Nucleus accumbens (tissue), 56 donors: Measurements from ENCODE around the gene TPSD1.
"Not testable (repeated sequence)": the region's sequence is repeated elsewhere in the genome, so short reads cannot be mapped to it uniquely, and the experiment has no call there.

Source experiments
- DNase-seq, 56 donors: peaks; one replicate each; lab custom pipeline; 2025; lab: John Stamatoyannopoulos, UW

The TPSD1 gene

GRCh38 chr16:1260101-1260680 lies 4.3 kb downstream of the TPSD1 start:
- DNase-seq, result no peak

DNA sequence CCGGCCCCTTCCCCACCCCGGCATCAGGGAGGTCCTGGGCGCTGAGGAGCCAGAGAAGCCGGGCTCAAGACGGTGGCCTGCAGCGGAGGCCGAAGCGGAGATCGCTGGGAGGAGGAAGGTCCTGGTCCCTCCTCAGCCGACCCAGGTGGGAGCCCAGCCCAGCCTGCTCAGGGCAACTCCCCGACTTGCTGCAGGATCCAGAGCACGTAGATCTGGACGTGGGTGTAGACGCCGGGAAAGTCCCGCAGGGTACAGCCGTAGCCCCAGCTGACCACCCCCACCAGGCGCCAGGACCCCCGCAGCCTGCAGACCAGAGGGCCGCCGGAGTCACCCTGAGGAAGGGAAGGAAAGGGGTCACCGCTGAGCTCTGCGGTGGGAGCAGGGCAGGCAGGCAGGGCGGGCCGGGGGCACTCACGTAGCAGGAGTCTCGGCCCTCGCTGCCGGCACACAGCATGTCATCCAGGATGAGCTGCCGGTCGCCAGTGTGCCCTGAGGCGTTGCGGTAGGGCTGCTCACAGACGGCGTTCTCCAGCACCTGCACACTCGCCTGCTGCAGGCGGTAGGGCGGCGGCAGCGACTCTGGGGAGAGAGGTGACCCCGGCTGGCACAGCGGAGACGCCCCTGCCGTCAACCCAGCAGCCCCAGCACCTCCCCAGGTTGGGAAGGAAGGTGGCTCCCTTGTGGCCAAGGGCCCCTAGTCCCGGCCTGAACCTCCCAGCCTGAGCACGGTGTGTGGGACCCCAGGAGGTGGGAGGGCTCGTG lies 5.4 kb downstream of the TPSD1 start:
- DNase-seq, result no peak

DNA sequence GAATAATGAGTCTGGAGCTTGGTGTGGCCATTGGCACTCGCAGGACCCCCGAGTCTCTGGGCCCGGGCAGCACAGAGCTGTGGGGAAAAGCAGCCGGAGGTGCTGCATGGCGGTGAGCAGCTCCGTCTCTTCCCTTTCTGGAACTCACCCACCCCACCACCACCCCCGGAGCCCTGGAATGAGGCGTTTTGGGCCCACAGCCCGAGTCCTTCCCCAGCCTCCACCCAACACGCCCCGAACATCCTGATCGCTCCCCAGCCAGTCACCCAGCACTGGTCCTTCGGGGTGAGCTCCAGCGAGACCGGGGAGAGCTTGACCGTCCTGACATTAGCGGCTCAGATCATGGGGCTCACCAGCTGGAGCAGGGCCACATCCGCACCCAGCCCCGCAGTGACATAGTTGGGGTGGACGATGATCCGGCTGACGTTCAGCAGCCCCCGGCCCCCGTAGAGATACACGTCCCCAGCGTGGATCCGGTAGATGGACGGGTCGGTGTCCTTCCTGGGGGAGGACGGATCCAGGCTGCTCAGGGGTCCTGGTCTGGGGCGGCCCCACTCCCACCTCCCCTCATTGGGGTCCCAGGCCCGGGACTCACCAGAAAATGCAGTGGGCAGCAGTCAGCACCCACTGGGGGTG lies 6.5 kb downstream of the TPSD1 start:
- DNase-seq, result no peak

DNA sequence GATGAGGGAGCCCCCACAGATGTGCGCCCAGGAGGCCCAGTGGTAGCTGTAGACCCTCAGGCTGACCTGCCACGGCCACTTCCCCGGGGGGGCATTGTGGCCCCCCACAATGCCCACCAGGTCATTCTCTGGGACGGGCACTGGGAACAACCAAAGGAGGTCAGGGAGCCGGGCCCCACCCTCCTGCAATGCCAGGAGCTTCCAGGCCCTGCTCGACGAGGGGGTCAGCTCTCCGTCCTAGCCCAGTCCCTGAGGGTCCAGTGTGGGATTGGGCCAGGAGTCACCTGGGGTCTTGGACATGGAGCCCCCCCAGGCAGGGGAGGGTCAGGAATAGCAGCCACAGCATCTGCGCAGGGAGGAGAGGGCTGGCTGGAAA lies 7.0 kb downstream of the TPSD1 start:
- DNase-seq, result no peak

DNA sequence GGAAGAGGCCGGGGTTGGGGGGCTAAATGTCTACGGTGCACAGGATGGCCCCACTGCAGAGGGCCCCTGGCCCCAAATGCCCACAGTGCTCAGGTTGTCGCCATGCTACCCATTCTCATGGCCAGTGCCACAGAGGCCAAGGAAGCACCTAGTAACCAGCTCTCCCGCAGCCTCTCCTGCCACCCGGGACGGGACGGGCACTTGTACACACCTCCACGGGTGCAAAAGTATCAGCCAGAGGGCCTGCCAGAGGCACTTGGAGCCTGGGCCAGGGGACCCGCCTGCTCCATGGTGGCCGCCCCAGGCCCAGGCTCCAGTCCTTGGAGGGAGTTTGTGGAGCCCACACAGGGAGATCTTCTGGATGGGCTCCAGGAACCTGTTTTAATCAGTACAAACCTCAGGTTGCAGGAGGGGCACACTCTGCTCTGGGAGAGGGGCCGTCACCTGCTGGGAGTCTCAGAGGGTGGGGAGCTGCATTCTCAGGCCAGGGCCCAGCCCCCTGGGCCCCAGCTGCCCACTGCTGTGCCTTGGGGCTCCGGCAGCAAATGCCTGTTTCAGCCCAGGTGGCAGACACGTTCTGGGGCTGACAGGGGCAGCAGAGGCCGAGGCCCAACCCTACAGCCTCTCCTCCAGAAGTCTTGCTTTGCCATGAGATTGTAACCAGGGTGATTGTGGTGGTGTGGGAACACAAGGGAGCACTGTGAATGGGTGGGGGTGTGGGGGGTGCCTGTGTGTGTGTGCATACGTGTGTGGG lies 7.9 kb downstream of the TPSD1 start:
- DNase-seq, result no peak

DNA sequence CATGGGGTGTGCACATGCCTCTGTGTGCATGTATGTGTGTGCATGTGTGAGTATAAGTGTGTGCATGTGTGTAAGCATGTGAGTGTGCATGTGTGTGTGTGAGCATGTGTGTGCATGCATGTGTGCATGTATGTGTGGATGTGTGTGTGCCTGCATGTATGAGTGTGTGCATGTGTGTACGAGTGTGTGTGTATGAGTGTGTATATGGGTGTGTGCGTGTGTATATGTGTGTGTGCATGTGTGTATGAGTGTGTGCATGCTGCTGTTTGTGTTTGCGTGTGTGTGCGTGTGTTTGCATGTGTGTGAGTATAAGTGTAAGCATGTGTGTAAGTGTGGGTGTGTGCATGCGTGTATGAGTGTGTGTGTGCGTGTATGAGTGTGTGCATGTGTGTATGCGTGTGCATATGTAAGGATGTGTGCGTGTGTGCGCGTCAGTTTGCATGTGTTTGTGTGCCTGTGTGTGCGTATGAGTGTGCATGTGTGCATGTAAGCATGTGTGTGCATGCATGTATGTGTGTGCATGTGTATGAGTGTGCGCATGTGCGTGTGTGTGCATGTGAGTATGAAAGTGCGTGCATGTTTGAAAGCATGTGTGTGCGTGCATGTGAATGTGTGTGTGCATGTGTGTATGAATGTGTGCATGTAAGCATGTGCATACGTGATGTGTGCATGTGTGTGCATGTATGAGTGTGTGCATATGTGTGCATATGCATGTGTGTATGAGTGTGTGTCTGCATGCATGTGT lies 8.6 kb downstream of the TPSD1 start:
- DNase-seq, result no peak

DNA sequence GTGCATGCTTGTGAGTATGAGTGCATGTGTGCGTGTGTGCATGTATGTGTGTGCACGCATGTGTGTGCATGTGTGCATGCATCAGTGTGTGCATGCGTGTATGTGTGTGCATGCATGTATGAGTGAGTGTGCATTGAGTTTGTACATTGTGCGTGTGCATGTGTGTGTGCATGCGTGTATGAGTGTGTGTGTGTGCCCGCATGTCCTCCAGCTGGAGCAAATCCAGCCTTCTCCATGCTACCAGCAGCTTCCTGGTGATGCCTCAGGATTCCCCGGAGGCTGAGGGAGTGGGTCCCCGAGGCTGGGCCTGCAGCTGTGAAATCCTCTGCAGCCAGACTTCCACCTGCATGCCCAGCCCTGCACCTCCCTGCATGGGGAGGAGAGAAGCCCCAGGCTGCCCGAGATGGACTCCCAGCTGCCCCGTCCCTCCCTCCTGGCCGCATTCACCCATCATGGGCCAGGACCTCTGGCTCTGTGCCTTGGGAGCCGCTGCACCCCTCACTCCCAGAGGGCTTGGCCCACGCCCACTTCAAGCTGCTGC lies 9.3 kb downstream of the TPSD1 start:
- DNase-seq, result no peak

GRCh38 chr16:1265826-1266225 lies 10.0 kb downstream of the TPSD1 start:
- DNase-seq, result no peak

- DNase-seq, result not testable (repeated sequence)
Observed at GRCh38 chr16:1269418-1269817, 13.5 kb downstream of the TPSD1 start.

DNA sequence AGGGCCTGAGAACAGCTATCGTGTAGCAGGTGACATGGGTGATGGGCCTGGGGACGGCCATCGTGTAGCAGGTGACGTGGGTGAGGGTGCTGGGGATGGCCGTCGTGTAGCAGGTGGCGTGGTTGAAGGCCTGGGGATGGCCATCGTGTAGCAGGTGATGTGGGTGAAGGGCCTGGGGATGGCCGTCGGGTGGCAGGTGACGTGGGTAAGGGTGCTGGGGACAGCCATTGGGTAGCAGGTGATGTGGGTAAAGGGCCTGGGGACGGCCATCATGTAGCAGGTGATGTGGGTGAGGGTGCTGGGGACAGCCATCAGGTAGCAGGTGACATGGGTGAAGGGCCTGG lies 15.5 kb downstream of the TPSD1 start:
- DNase-seq, result no peak

GRCh38 chr16:1271724-1272413 lies 16.0 kb downstream of the TPSD1 start:
- DNase-seq, result peak in 18 of 56 donors; percentile 1 to 67 (median 24)

DNA sequence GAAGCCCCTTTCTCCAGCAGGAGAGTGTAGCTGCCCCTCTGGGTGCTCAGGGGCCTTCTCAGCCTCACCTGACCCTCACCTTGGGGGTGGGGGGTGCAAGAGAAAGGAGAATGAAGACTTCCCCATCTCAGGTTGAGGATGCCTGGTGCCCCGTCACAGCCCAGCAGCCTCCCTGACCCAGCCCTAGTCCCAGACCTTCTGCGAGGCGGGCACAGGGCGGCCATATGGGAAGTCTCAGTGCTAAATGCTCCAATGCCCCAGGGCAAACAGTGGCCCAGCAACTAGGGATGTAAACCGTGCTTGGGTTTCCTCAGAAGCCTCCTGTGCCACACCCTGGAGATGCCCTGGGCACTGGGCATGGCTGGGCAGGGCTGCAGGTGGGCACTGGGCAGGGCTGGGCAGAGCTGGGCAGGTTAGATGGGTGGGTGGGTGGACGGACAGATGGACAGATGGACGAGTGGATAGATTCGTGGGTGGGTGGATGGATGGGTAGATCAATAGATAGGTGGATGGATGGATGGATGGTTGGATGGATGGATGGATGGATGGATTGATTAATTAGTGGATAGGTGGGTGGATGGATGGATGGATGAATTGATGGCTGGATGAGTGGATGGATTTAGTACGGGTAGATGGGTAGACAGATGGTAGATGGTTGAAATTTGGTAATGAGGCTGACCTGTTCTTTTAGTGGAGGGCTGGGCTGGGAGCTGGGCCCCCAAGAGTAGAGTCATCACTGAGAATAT lies 16.8 kb downstream of the TPSD1 start:
- DNase-seq, result no peak

DNA sequence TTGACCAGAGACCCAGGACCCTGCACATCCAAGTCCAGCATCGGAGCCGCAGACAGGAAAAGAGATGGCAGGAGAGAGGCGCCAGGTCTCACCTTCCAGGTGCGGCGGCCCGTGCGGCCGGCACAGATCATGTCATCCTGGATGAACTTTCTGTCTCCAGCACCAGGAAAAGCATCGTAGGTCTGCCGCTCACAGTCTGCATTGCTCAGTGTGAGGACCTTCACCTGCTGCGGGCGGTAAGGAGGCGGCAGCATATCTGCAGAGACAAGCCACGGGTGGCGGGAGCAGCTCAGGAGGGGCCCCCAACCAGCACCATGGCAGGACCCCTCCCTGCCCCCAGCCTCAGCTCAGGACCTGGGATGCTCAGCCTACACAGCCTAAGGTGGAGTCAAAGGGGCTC lies 17.9 kb downstream of the TPSD1 start:
- DNase-seq, result no peak

- no peak for DNase-seq
Observed at GRCh38 chr16:1274767-1275166, 18.9 kb downstream of the TPSD1 start.

GRCh38 chr16:1275791-1276579 lies 20.1 kb downstream of the TPSD1 start:
- no peak for DNase-seq

GRCh38 chr16:1276580-1276878 lies 20.7 kb downstream of the TPSD1 start:
- DNase-seq, result no peak

- DNase-seq, result no peak
Observed at GRCh38 chr16:1277151-1277598, 21.3 kb downstream of the TPSD1 start.

DNA sequence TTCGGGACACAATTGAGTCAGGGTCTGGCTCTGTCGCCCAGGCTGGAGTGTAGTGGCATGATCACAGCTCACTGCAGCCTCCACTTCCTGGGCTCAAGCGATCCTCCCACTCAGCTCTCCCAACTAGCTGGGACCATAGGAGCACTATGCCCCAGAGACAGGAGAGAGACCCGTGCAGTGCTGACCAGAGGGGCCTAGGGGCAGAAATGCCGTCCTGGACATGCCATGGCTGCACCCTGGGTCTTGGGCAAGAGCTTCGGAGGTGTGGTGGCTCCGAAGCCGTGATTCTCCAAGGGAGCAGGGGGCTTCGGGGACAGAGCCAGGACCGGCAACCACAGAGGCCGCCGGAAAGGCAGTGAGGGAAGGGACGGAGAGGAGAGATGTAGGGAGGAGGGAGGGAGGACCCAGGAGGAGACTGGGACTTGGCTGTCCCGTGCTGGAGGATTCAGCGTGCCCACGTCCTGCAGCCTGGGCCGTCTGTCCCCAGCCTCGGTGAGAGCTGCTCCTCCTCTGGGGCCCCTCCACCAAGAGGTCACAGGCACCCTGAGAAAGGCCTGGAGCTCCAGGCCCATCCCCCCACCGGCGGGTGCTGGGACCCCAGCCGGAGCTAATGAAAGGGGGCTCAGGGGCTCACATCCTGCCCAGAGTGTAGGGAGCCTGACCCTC lies 21.9 kb downstream of the TPSD1 start:
- DNase-seq, result no peak
